Upper lobe of left lung (tissue), 4 donors: ENCODE results near the gene RDH5.

Source experiments
- POLR2A ChIP-seq, 4 donors: fragments of 450-650 bp; IDR thresholded peaks; one replicate each; pipeline ENCODE4 v1.5.1; 2016 to 2017; ENCODE audit warnings: antibody characterized with exemption in 4 of 4, mild to moderate bottlenecking in 2 of 4
- POLR2AphosphoS5 ChIP-seq, 2 donors: sonication (generic); formaldehyde crosslinking; IDR thresholded peaks; one replicate each; pipeline ENCODE4 v1.5.1; 2017; ENCODE audit warnings: antibody characterized with exemption in 2 of 2
- TF ChIP-seq, protein P1 (sequence below), 6 experiments: fragments of 450-650 bp in 4 of 6; fragments of 200-600 bp in 2 of 6; sonication (generic) in 2 of 6; IDR thresholded peaks; one replicate each; pipeline ENCODE4 v1.5.1; 2016 to 2019; ENCODE audit warnings: antibody characterized with exemption in 6 of 6

DNA sequence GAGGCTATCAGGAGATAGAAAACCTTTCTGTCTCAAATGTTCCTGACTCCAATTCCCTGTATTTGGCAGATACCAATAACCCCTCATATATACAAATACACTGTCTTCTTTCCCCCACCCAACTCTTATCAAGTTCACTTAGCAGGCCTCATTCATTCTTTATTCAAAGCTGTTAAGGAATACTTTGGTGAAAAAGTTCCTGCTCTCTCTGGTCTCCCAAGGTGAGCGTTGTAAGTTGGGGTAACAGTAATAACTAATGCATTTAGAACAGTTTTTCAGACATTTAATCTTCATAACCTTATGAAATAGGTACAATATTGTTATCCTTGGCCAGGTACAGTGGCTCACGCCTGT is 18.8 kb downstream of the RDH5 start:
- TF ChIP-seq, protein P1, sequence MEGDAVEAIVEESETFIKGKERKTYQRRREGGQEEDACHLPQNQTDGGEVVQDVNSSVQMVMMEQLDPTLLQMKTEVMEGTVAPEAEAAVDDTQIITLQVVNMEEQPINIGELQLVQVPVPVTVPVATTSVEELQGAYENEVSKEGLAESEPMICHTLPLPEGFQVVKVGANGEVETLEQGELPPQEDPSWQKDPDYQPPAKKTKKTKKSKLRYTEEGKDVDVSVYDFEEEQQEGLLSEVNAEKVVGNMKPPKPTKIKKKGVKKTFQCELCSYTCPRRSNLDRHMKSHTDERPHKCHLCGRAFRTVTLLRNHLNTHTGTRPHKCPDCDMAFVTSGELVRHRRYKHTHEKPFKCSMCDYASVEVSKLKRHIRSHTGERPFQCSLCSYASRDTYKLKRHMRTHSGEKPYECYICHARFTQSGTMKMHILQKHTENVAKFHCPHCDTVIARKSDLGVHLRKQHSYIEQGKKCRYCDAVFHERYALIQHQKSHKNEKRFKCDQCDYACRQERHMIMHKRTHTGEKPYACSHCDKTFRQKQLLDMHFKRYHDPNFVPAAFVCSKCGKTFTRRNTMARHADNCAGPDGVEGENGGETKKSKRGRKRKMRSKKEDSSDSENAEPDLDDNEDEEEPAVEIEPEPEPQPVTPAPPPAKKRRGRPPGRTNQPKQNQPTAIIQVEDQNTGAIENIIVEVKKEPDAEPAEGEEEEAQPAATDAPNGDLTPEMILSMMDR (IDR thresholded peaks at IDR 0.05) = no peak
- TF ChIP-seq POLR2A (IDR thresholded peaks at IDR 0.05) = no peak
- no peak for TF ChIP-seq POLR2AphosphoS5 (IDR thresholded peaks at IDR 0.05)
